Measurements from ENCODE around the gene SCAMP4. TPM values are rescaled to one million over a fixed set of nuclear protein-coding genes. Genes with fewer than 3 reads are reported as not detected.

SCAMP4 gene
- total and polyA plus RNA-seq, 2 of the 13 experiments (the other 11 are each of a cell fraction or from before 2014, with no cell fraction given), result 10.7 to 13.7 TPM

GRCh38 chr19:1961000-1961883 is 56.0 kb downstream of the SCAMP4 start:
- no TSS peak for BruUV-seq (replicated peaks)
- H3K9ac ChIP-seq (ENCODE audit: insufficient read depth, low read depth, low read length), result no peak overlapping the region
- ChIA-PET CTCF (ENCODE audit: low intra/inter-chr PET ratio, low total read pairs) (no interaction called here), POLR2A (no interaction called here)
- no peak overlapping the region for H3K4me2 ChIP-seq (ENCODE audit: low read depth, low read length)
- H3K4me1 ChIP-seq (ENCODE audit: insufficient read depth, low read length), result no peaks in the 10 kb centered on the region
- H3K27me3 ChIP-seq (ENCODE audit: control insufficient read depth in 1 of 2, insufficient read depth in 2 of 2, low read length in 2 of 2), result no peaks in the 10 kb centered on the region
- ATAC-seq (no peak), FAIRE-seq (no peak), DNase-seq (ENCODE audit: low spot score) (no peak)
- H2AFZ ChIP-seq (ENCODE audit: low read length), result no peak overlapping the region
- H3K9me3 ChIP-seq (ENCODE audit: low read length), result no peaks in the 10 kb centered on the region
- H3K4me3 ChIP-seq (replicated peaks in 1 of 3; ENCODE audit: insufficient read depth in 1 of 3, low read depth in 2 of 3, low read length in 3 of 3), result no peak overlapping the region
- WGBS (ENCODE audit: low lambda C conversion rate), result 96% methylated on average over 27 of the region's 42 CpGs
- intact Hi-C loops (cut with micrococcal nuclease; ENCODE audit: unreplicated experiment) (no loop called here), in situ Hi-C loops (cut with HindIII; ENCODE audit: extremely low pct_ligation_motif_present, low pct_unique_long_range_greater_than_20kb) (no loop called here)
- peaks cover 10% of the 10 kb centered on the region for H3K79me2 ChIP-seq (ENCODE audit: insufficient read depth, low read length)
- H3K36me3 ChIP-seq (replicated peaks in 1 of 2; ENCODE audit: control insufficient read depth in 1 of 2, insufficient read depth in 2 of 2, low read length in 2 of 2), result peaks cover 4 to 9% of the 10 kb centered on the region in 2 experiments; a peak in 4 of 5 replicates
- H3K27ac ChIP-seq (ENCODE audit: extremely low read length, insufficient read depth, low read length), result no peak overlapping the region
- TF ChIP-seq ZNF740 (CRISPR knock-in tag; IDR thresholded peaks at IDR 0.05), result no peak
- TF ChIP-seq ZFP82 (CRISPR knock-in tag; IDR thresholded peaks at IDR 0.05; ENCODE audit: borderline replicate concordance), result no peak
- no peak for TF ChIP-seq ATF5 (CRISPR knock-in tag; IDR thresholded peaks at IDR 0.05; ENCODE audit: low read depth)
- no peak for TF ChIP-seq HNF4G (IDR thresholded peaks at IDR 0.05; ENCODE audit: borderline replicate concordance, low read depth, low read length)
- TF ChIP-seq HNF4G (CRISPR knock-in tag; IDR thresholded peaks at IDR 0.05; ENCODE audit: borderline replicate concordance, low read depth), result no peak
- TF ChIP-seq ZNF546 (CRISPR knock-in tag; conservative IDR thresholded peaks at IDR 0.05), result no peak
- no peak for TF ChIP-seq RBM39 (IDR thresholded peaks at IDR 0.05; ENCODE audit: low read depth, low read length, poor library complexity, severe bottlenecking)
- no peak for TF ChIP-seq RFX5 (IDR thresholded peaks at IDR 0.05; ENCODE audit: low read depth, low read length)
- H4K20me1 ChIP-seq (ENCODE audit: insufficient read depth, low read length), result peaks cover 21% of the 10 kb centered on the region; the same call in 1 of the 2 replicates

Measured in HepG2 (cell line).